Measurements from ENCODE around the gene WWOX. TPM values are rescaled to one million over a fixed set of nuclear protein-coding genes. Genes with fewer than 3 reads are reported as not detected.

Gene WWOX
- total RNA-seq, 2 donors from 2014 or later, result 10.6 to 13.1 TPM

DNA sequence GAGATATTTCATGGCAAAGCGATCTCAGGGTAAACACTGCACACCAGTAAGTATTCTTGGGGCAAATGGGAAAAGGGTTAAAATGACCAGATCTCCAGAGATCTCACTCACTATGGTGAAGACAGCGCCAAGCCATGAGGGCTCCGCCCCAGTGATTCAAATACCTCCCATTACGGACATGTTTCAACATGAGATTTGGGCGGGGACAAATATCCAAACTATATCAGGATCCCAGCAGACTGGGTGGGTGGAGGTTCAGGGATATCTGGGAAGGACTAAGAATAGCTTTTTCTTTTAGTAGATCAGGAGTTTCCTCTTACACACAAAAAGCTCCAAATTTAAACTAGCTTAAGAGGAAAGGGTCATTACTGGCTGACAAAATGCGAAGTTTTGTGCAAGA is 181.7 kb downstream of the WWOX start:
- intact Hi-C loops (cut with DNase I, micrococcal nuclease), result no loop called here
- ATAC-seq (no peak), DNase-seq (no peak)

DNA sequence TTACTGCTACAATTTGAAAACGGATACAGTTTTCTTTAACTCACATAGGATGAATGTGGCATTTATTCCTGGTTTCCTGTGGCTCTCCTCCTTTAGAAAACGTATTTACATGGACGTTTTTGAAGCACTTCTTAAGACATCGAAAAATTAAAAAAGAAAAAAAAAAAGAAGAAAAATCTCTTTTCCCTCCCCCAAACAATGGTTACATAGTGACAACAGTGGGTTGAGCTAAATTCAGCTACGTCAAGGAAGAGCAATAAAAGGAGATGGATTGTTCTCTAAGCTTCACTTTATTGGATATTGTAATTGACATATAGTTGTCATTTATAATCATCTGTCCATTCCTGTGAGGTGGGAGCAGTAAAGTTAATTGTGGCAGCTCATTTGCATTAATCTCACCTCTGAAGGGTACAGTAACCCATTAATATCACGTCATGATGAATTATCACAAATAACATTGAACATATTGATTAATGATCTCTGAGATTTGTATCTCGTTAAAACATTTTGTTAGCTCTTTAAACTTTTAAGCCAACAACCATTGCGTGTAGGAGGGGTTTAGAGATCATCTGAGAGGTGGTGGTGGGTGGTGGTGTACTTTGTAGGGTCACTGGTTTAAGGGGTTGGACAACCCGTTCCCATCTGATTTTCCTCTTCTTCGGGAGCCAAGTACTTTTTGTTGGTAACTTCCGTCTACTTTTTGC is 184.2 kb downstream of the WWOX start:
- intact Hi-C loops (cut with DNase I, micrococcal nuclease), result no loop called here
- peak; percentile 31 for ATAC-seq

DNA sequence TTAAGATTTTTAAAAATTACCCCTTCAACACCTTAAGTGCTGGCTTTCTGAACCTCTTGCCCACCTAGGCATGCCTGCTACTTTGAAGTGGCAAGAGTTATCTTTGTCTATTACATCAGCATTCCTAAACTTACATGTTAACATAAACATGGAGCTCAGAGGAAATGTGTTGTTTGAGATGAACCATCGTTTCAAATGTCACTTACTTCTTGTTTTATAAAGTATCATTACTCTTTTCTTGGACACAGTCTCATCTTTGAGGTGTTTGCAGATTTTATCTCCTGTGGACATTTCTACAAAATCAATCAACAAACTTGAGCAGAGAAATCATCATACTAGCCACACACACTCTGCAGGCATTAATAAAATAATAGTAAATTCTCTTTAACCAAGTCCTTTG is 184.9 kb downstream of the WWOX start:
- no peak for ATAC-seq
- intact Hi-C loops (cut with DNase I, micrococcal nuclease), result no loop called here
- no peak for DNase-seq

More for the DNA sequence above, 184.2 kb downstream of the WWOX start:
- no peak for DNase-seq

DNA sequence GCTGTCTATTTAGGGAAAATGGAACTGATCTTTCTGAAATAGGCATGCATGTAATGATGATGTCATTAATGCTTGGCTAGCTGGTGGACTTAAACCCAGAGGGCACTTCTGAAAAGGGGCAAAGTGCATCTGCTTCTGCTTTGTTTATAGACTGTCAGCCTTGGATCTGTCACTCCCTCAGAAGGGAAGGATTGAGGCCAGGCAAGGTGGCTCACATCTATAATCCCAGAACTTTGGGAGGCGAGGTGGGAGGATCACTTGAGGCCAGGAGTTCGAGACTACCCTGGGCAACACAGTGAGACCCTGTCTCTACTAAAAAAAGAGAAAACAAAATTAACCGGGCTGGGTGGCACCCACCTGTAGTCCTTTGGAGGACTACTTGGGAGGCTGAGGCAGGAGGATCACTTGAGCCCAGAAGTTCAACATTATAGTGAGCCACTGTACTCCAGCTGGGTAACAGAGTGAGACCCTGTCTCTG is 185.5 kb downstream of the WWOX start:
- DNase-seq, result no peak

DNA sequence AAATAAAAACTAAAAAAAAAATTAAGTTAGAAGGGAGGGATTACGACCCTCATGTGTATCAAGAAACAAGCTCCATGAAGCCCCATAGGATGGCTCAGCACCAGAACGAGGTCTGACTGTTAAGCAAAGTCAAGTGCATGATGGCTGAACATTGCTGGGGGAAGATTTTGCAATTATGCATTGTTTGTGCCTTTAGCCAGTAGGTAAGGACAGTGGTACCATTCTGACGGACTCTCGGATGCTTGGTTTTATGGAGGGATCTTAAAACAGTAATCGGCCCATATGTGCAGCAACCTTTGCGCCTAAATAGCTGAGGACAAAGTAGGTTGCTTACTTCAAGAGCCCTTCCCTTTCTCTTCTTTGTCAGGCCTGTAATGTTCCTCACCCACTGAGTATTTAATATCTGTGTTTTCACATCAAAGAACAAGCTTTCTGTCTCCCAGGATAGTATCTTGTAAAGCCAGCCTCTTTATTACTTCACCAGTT is 186.0 kb downstream of the WWOX start:
- intact Hi-C loops (cut with DNase I, micrococcal nuclease), result no loop called here
- no peak for DNase-seq
- peak; percentile 80 for ATAC-seq

More for the DNA sequence above, 185.5 kb downstream of the WWOX start:
- intact Hi-C loops (cut with DNase I, micrococcal nuclease), result no loop called here
- peak; percentile 81 for ATAC-seq

DNA sequence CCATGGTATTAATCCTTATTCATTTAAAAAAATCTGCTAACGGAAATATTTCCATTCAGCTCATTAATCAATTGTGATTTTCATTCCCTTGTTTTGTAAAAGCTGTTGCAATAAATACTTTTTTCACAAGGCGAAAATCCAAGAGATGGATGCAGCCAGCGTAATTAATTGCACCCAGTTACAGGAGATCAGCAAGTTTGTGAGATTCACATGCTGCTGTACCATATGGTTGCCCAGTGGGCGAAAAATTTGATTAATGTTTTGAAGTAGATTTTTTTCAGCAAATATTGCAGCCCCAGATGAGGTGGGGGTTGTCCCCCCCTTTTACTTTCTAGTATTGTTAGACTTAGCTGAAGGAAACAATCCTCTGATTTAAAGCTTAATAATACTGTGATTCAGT is 186.6 kb downstream of the WWOX start:
- no peak for ATAC-seq
- intact Hi-C loops (cut with DNase I, micrococcal nuclease), result no loop called here
- no peak for DNase-seq

DNA sequence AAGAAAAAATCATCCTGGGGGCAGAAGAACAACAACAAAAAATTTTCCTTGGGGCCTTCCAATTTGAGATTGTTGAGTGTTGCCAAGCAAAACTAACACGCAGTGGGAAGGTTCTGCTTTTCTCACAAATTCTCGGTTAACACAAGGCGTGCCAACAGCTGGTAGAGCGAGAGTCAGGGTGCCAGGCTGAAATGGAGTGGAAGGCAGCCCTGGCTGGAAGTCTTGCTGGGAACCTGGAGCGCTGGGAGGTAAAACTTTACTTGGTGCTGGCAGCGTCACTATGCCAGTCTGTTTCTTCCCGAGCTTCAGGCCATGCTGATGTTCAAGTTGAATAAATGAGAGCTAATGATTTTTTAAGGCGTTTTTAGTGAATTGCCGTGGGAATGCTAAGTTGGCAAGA is 189.4 kb downstream of the WWOX start:
- DNase-seq, result no peak
- intact Hi-C loops (cut with DNase I, micrococcal nuclease), result no loop called here
- no peak for ATAC-seq

DNA sequence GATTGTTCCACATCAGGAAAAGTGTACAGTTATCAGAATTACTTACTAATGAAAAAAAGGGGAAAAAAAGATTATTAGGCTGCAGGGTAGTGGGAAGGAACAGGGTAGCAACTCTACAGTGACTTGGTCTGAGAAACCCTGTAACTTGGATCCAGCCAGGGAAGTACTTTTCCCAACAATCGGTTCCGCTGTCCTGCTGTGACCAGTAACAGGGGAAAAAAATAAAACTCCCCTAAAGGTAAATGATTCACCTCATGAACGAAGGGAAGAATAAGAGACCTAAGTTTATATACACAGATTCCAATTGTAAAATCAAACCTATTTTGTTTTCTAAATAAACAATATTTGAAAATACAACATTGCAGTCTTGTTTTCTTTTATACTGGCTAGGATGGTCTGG is 189.9 kb downstream of the WWOX start:
- no peak for ATAC-seq
- intact Hi-C loops (cut with DNase I, micrococcal nuclease), result no loop called here

DNA sequence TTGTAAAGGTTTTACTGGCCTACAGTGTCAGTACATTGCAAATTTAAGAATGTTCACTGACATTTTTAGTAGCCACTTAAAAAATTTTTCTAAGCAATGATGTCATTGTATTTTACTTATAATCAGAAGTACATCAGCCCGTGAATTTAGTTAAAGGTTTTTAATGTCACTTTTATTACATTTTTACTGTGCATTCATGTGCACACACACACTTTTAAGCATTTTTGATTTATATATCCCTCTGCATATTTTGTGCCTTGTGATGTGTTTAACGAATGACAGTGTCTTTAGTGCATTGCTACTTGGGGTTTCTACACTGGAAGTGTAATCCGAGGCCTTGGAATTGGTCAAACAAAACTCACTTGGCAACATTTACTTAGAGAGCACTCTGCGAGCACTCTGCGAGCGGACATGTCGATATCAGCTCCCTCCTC is 190.4 kb downstream of the WWOX start:
- intact Hi-C loops (cut with DNase I, micrococcal nuclease), result no loop called here
- ATAC-seq (no peak), DNase-seq (no peak)

More for the DNA sequence above, 189.9 kb downstream of the WWOX start:
- no peak for DNase-seq

DNA sequence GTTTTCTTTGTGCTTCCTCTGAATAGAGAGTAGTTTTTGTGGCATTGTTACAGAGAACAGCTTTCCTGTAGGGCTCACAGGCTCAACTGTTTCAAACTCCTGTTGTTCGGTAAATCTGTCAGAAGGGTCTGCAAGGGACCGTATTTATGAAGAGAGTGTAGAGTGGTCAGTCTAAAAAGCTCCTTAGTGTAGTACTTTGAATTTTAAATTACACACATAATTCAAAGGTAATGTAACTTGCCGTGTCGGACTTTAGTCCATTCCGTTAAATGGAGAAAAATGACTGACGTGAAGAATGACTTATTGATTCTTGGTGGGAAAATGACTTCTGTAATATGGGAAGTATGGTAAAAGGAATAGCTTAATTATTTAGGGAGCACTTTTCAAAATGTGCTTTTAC is 190.9 kb downstream of the WWOX start:
- DNase-seq (no peak), ATAC-seq (no peak)
- intact Hi-C loops (cut with DNase I, micrococcal nuclease), result no loop called here

DNA sequence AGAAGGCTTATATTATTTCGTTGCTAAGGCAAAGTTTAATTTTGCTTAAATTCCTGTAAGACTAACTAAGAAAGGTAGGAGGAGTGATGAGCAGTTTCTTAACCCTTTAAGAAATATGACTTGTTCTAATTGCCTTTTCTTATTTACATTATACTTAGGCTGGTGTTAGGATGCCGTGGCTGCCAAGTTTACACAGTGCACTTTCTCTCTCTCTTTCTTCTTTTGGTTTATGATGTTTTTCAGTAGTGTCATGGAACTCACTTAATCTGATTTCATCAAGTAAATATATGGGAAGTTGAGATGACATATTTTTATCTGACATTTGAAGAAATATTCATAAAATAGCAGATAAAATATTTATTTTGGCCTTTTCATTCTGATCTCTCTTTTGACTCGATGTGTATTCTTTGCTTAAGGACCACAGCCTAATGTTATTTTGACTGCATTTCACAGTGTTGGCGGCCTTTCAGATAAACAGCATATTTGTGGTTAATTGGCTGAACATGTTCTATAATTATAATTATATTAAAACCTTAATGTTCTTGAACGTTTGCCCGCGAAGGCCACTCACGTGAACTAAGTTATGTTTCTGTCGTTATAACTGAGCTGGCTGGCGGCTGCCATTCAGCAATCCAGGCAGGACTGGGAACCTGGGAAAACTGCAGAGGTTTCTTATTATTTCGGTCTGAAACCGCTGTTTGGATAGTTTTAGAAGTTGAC is 191.6 kb downstream of the WWOX start:
- intact Hi-C loops (cut with DNase I, micrococcal nuclease), result no loop called here
- no peak for ATAC-seq
- DNase-seq, result no peak

DNA sequence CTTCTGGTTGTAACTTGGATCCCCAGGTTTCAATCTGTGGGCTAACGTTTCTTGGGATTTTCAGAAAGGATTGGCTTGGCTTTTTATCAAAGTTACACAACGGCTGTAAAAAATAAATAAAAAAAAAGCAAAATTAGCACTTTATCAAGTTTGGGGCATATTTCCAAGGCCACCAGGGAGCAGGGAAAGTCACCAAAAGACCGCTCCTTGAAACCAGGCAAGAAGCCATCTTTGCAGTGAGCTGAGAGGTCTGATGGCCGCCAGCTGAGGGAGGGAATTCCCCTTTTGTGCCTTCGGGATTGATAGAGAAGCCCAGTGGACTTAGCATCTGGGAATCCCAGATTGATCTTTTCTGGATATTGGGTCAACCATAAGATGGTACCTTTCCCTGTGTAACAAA is 192.2 kb downstream of the WWOX start:
- intact Hi-C loops (cut with DNase I, micrococcal nuclease), result no loop called here
- no peak for ATAC-seq
- DNase-seq, result no peak

DNA sequence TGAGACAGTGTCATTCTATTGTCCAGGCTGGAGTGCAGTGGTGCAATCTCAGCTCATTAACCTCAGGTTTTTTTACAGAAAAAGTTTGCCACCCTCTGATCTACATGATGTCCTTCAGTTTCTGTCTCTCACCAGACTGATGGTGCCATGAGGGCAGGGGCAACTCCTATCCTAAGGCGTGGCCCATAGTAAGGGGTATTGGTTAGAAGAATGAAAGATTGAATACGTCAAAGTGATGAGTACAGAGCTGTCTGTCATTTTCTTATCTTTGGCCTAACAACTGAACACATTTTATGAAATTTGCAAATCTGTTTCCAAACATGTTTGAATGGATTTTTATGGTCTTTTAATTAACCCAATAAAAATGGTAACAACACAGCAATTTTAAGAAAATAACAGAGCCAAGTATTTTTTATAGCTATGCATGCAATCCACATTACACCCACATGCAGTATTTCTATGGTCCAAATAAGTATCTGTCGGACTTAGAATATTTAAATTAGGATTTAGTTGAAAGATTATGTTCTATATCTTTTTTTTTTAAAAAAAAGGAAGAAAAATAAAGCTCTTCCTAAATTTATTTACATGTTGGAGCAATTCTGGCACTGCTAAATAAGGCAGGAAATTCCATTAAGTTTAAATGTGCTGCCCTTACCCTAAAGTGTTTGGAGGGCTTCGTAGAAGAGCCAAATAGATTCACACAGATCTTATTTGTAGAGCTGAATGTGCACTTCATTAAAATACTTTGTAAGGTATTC is 192.8 kb downstream of the WWOX start:
- ATAC-seq (no peak), DNase-seq (no peak)
- intact Hi-C loops (cut with DNase I, micrococcal nuclease), result no loop called here

DNA sequence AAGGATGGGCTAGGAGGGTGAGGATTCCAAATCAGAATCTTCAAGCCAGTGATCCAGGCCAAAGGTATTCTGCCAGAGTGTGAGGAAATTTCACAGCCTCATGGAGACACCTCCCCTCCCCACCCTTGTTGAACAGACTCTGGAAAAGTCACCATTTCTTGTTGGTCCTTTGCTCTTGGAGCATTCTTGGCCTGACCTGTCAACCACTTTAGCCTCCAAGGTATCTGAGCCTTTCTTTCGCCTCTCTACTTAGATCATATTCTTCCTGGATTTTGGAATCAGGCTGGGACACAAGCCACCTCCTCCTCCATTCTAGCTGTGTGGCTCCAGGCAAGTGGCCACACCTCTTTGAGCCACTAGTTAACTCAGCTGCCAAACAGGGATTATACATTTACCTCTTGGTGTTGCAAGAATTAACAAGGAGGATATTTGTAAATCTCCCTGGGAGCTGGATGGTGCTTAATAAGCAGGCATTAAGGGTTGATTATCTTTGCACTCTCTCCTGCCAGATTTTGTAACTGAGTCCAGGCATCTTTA is 193.5 kb downstream of the WWOX start:
- ATAC-seq, result peak; percentile 86
- no peak for DNase-seq
- intact Hi-C loops (cut with DNase I, micrococcal nuclease), result no loop called here

DNA sequence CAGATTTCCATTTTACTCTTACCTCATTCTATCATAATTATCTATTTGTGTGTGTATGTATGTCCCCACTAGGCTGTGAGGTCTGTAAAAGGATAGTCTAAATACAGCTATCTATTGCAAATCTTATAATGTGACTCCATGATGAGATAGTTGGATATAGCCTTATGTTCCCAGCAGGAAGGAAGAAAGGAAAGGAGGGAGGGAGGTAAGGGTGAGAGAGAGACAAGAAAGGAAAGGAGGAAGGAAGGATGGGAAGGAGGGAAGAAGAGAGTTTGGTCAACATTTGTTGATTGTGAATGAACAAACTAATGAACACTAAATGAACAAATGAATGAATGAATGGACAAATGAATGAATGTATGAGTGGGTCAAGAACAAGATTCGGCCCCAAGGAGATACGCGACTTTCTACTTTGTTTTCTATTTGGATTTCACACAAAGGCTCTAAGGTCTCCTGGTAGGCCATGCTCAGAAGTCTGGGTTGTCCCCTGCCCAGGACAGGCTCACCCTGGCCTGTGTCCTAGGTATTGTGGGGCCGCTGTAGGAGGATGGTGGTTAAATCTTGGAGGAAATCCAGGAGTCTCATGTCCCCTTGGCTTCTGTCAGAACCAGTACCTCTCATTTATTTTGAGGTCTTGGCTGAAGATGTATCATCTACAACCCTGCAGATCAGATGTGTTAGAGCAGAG is 195.2 kb downstream of the WWOX start:
- intact Hi-C loops (cut with DNase I, micrococcal nuclease), result no loop called here
- no peak for DNase-seq
- ATAC-seq, result no peak

DNA sequence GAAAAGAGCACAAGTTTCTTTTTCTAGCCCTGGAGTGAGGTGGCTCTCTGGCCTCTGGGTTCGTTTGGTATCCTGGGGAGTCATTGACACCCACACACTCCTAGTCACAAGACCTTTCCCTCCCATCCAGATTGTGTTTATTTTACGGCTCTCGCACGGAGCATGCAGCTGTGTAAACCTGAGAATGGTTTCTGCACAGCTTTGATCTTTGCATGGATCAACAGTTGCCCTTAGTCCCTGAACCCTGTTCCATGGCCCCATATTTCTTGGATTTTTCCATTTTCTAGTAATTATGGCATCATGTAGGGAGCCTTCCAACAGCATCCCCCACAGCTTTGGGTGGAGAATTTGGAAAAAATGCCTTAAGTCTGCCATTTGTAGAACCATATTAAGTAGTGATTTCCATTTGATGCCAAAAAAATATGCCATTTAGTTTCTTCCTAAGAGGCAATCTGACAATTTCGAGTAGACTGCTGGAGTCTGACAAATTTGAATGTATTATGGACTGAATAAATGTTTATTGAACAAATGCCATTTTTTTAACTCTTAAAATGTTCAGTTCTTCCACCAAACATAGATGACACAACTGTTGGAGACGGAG is 197.7 kb downstream of the WWOX start:
- intact Hi-C loops (cut with DNase I, micrococcal nuclease), result no loop called here
- DNase-seq (no peak), ATAC-seq (peak; percentile 65)

DNA sequence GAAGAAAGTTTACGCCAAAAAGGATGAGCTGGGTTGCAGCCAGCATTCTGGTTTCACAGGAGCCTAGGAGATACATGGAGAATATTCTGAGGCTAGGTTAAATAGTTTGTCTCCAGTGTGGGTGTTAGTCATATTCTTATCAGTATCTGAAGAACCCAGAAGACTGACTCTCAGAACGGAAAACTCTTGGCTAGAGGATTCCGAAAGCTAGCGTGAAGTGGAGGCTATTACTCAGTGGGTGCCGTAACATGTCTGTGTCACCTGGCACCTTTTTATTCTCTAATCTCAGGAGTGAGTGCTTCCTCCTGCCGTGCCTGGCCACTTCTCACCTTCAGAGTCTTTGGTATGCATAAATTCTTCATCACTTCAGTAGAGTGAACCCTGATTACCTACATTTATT is 199.5 kb downstream of the WWOX start:
- ATAC-seq (no peak), DNase-seq (no peak)
- intact Hi-C loops (cut with DNase I, micrococcal nuclease), result no loop called here

DNA sequence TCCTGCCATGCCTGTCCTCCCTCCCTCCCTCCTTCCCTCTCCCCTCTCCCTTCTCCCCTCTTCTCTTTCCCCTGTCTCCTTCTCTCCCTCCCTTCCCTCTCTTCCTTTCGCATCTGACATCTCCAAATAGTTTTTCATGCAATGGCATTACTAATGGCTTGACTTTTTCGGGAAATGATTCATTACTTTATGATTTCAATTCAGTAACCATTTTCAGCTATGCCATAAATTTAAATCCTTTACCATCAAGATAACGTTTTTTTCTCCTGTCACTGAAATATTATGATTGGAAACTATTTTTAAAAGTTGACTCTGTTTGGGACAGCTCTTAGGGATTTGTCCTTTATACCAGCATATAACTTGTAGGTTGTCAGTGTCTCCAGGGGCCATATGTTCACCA is 201.0 kb downstream of the WWOX start:
- ATAC-seq (no peak), DNase-seq (no peak)
- intact Hi-C loops (cut with DNase I, micrococcal nuclease), result no loop called here
